IPS-NIHi7 (cell line): ENCODE measurements around the gene ARID4A.
"Not testable (repeated sequence)": the region's sequence is repeated elsewhere in the genome, so short reads cannot be mapped to it uniquely, and the experiment has no call there.

ENCODE experiments used
- DNase-seq: peaks from one replicate; pipeline ENCODE4 v3.0.0; 2012; ENCODE audit warnings: mixed read lengths; ENCODE audit errors: extremely low spot score

ARID4A gene

DNA sequence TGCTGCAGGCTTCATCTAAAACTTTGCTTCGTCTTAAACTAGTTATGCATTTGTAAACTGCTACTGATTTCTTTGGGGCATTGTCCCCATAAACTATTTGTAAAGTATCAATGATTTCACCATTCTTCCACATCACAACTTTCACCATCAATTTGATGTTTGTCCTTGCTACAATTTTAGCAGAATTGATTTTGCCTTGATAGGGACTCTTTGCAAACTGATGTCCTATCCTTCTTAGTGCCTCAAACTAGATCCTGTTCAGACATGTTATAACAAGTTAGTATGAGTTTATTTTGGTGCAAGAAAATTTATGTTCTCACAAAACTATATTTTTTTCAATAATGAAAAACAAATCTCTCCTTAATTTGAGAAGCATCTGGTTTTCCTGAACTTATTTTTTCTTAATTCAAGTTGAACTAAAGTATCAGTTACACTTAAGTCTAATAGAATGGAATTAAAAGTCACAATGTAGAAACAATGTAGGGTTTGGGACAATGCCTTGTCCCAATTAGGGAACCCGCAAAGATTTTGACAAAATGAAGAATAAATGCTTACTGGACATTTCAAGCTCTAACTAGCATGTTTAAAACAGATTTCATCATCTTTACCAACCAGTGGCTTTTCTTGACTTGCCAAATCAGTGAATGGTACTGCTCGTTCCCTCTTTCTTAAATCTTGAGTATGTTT is 10.1 kb upstream of the ARID4A start:
- no peak for DNase-seq

DNA sequence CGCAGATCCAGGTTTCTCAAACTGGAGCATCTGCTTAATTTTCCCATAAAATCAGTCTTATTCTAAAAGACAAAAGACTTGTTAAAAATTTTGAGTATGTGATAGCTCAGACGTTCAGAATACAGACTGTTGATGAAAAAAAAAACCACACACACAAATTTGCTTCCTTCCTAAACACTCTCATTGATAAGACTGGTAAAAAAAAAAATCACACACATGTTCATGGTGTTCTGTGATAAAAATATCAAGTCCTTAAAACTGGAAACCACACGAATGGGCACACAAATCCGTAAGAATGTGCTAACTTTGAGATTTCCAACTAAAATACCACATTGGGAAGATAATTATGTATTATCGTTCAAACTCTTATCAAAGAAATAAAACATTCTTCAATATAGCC is 6.7 kb upstream of the ARID4A start:
- no peak for DNase-seq

DNA sequence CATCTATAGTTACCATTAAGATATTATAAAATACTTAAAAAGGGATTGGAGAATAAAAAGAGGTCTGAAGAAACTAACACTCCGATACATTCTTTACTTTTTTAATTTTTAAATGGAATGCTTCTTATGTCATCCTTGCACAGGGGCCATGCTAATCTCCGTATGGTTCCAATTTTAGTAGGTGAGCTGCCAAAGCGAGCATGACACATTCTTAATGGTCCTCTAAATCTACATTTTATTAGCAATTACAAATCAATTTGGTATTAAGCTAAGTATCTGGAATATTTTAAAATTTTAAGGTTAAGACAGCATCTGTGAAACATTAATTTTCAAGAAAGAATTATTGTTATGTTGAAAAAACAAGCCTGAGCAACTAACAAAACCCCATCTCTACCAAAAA is 6.2 kb upstream of the ARID4A start:
- DNase-seq, result no peak

DNA sequence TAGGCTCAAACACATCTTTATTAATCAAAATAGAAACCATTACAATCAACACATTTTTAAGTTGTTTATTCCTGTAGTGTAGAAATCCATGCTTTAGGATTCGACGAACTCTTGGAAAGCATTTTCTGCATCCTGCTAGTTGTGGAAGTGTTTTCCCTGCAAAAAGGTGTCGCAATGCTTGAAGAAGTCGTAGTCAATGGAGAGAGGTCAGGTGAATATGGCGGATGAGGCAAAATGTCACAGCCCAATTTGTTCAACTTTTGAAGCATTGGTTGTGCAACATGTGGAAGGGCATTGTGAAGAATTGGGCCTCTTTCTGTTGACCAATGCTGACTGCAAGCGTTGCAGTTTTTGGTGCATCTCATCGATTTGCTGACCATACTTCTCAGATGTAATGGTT is 4.2 kb upstream of the ARID4A start:
- DNase-seq, result no peak

DNA sequence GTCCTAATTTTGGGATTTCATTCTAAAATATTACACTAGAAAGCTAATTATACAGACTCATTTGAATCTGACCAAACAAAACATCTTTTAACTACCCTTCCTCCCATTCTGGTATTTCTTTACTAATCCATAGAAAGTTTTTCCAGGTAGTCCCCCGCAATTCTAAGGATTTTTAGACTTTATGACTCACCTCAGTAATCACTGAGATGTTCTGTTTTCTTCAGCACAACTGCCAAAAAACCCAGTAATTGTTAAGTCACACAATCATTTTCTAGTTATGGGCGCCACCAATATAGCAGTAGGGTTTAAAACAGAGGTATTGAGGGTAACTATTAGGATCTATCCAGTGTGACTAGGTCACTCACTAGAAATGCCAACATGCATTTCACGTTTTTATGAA is 1.6 kb upstream of the ARID4A start:
- DNase-seq, result no peak

DNA sequence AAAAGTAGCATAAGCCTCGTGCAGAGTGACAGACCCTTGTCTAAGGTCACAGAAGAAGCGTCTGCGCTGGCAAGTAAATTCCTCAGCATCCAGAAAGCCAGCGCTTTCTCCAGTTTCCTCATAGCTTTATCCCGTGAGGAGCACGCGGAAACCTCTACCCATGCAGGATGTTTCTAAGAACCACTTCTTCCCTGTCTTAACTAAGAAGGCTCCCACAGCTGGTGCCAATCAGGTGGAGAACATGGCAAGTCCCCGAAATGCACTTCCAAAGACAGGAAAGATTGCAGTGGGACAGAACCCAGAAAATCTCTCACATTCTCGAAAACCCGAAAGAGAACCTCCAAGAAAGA is 968 bp upstream of the ARID4A start:
- DNase-seq, result no peak

DNA sequence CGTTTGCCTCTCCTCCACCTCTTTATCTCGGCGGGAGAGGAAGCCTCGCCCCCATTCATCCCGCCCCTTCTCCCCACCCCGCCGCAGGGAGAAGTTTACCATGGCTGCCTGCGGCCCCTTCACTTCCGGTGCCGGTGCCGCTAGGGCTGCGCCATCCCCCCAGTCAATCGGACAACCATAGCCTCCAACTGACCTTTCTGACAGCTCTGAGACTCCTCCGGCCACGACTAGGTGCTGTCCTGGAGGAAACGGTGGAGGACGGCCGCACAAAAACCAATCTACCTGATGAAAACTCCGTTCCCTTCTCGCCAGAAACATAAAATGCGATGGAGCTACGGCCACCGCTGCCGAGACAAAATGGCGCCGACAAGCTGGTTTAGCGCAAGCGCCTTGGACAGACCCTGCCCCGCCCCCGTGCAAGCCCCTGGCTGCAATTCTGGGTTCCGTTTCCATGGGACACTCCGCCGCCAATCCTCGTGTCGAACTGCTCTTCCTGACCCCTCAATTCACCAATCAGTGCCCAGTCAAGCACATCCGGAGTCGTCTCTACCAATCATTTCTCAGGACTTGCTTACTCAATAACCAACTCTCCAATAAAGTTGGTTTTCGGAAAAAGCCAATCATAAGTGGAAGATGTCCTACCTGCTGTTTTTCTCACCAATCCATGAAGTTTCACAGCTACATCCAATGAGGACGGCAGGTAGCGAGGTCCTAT is 436 bp upstream of the ARID4A start:
- DNase-seq, result peak; percentile 98

DNA sequence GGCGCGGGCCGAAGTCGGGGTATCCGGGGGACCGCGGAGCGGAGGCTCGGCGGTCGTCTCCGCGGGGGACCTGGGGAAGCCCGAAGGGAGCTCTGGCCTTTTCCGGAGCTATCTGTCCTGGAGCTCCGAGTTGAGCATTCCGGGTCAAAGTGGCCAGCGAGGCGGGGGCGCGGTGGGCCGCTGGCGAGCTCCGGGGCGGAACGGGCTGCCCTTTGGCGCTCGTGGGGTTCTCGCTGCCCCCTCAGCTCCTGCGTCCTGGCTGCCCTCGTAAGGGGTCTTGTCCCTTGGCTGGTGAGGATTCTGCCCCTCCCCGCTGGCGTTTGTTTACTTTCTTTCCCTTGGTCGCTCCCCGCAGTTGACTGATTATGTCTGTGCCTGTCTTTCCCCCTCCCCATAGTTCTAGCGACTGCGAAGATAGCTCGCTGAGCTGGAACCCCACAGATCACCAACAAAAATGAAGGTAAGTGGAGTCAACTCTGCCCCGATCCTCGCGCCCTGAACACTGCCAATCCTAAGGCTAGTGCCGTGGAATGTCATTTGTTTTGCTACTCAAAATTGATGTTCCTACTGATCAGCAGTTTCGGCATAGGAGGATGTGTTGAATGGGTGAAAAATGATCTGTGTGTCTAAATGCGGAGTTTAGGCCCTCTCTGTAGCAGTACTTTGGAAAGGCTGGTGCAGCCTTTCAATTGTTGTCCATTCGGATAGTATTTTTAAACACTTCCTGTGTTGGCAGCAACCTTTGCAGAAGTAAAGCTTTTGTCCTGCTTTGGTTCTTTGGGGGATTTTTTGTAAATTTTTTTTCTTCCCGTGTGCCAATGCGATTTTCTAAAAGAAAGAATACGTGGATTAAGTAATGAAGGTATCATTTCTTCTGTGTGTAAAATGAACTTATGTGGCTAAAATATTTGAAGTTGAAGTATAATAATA is 1.3 kb downstream of the ARID4A start:
- peak; percentile 30 for DNase-seq

DNA sequence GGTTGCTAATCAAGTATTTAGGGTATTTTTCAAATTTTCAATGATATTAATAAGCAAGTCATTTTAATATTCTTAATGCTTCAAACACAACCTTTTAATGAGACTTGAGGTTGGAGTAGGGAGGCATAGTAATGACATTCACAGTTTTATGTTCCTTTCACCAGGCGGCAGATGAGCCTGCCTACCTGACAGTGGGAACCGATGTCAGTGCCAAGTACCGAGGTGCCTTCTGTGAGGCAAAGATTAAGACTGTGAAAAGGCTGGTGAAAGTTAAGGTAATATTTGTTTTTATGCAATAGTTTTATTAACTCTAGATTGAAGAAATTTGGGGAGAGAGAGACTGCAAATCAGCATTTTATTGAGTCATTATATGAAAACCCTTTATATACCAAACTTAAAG is 3.1 kb downstream of the ARID4A start:
- no peak for DNase-seq

DNA sequence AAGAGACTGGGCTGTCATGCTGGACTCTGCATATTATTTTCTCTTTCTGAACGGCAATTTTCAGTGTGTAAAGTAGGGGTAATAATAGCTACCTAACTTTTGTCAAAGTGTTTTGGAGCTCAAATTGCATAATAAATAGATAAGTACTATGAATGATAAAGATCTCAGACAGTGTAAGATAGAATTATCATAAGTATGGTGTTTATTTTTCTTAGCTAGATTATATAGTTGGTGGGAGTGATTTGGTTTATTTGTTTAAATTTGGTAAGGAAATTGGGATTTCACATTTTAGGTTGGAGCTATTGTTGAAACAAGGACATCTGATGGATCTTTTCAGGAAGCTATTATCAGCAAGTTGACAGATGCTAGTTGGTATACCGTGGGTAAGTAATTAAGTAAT is 7.4 kb downstream of the ARID4A start:
- no peak for DNase-seq

DNA sequence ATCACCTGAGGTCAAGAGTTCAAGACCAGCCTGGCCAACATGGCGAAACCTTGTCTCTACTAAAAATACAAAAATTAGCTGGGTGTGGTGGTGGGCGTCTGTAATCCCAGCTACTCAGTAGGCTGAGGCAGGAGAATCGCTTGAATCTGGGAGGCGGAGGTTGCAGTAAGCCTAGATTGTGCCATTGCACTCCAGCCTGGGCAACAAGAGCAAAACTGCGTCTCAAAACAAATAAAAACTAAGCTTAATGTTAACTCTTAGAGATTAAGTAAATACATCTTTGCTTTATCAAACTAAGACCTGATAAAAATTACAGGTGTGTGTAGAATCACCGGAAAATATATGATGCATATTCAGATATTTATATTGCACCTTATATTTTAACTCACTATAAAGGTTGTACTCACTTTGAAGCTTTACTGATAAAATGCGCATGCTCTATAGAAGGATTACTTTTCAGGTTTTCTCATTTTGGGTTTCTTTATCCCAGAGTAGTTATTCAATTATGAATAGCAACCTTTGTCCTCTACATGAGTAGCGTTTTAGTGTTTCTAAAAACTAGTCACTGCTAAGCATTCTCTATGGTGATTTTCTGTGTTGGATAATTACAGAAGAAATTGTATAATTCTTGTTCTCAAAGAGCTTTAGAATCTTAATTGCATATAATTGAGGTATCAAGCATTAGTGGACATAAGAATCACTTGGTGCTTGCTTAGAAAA is 9.4 kb downstream of the ARID4A start:
- DNase-seq, result no peak

DNA sequence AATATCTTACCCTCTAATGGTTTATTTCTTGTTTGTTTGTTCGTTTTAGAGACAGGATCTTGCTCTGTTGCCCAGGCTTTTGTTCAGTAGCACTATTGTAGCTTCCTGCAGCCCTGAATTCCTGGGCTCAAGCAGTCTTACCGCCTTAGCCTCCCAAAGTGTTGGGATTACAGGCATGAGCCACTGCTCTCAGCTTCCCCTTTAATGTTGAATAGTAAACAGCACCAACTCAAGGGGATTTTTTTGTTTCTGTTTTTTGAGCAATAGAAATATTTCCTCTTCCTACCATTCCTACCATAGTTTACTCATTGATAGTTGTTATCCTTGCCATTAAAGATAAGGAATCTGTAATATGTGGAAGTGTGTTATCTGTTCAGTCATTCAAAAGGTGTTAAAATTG is 10.7 kb downstream of the ARID4A start:
- no peak for DNase-seq

DNA sequence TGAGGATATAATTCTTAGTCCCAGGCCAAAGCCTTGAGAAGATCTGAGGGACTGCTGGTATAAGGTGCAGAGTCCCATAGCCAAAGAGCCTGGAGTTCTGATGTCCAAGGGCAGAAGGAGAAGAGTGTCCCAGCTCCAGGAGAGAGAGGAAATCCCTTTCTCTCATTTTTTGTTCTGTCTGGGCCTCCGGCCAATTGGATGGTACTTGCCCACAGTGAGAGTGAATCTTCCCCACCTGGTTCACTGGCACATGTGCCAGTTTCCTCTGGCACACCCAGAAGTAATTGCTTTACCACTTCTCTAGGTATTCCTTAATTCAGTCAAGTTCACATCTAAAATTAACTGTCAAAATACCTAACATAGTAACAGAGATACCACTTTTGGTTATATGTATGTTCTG is 15.3 kb downstream of the ARID4A start:
- DNase-seq, result no peak

DNA sequence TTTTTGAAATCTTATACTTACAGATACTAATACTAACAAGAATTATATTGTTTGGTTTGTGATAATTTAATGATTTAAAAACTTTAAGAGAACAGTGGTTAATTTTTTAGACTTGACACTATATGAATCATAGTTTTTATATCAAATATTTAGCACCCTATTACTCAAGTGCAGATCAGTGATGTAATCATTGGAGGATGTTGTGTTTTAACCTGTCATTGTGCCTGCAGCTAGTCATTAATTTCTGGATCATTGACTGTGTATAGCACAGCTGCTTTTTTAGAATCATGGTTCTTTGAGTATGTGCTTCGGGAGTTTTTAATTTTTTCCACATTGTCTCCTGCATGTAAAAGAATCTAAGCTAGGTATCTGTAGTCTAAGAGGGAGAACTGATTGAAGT is 17.3 kb downstream of the ARID4A start:
- no peak for DNase-seq

DNA sequence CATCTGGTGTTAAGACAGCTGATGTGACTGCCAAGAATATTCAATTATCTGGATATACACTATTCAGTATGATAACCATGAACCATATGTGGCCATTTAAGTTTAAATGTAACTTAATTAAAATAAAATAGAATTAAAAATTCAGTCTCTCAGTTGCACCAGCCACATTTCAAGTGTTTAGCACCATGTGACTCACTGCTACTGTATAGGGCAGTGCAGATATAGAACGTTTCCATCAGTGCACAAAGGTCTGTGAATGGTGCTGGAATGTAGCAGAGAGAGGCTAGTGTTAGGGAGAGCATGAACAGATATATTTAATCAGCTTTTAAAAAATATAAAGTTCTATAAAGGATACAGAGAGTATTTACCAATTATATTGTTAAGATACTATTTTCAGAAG is 28.7 kb downstream of the ARID4A start:
- no peak for DNase-seq

DNA sequence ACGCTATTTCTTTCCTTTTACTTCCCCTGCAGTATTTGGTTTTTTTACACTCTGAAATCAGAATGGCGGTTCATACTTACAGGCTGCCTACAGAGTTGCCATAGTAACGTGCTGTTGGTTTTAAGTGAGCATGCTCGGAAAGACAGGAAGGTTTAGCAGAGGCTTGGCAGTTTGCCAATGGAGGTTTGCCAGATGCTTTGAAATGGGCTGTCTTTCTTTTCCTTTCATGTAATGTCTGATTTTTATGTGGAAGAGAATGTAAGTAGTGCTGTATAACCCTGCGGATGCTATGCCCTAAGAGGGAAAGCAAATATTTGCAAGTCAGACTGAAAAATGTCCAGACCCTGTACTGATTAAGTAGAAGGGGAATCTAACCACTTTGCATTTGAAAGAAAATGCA is 32.8 kb downstream of the ARID4A start:
- DNase-seq, result peak; percentile 41

DNA sequence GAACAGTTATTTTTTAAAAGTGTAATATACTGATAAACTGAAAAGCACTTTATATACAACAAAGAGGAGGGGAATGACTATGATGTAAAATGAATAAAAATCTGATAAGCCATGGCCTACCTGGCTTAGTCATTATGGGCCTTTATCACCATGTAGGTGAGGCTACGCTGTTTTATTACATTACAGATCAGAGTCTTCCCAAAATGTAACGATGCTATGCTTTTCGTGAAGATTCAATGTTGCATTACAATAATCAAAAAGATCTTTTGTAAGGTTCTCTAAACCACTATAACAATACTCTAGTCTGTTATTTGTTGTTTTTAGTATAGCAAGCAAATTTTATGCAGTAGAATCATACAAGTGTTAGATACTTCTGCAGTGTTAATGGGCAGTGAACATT is 34.2 kb downstream of the ARID4A start:
- DNase-seq, result no peak

DNA sequence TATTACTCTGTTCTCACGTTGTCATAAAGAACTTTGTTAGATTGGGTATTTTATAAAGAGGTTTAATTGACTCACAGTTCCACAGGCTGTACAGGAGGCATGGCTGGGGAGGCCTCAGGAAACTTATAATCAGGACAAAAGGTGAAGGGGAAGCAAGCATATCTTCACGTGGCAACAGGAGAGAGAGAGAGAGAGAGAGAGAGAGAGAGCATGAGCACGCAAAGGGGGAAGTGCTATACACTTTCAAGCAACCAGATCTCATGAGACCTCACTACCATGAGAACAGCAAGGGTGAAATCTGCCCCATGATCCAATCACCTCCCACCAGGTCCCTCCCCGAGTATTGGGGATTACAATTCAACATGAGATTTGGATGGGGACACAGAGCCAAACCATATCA is 41.3 kb downstream of the ARID4A start:
- DNase-seq, result not testable (repeated sequence)

DNA sequence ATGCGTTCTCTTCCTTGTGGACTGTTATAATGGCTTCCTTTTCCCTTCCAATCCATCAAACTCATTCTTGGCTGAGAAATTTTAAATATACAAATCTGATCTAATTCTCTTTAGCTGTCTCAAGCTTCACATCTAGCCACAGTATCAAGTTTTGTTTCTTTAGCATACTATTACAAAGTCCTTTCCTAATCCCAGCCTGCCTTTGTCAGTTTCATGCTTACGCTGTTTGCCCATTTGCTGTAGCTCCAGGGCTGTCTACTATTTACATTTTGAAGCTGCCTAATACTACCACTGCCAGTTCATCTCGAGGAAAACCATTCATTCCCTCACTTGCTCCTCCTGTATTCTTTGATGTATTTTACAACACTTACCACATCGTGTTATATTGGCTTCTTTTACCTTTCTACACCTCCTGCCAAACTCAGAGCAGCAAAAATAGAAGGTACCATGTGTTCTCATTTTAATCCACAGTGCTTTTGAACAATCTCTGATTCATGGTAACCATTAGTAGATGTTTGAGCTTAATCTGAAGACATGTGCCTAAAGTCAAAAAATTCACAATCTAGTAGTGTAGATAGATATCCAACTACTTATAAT is 42.9 kb downstream of the ARID4A start:
- no peak for DNase-seq

DNA sequence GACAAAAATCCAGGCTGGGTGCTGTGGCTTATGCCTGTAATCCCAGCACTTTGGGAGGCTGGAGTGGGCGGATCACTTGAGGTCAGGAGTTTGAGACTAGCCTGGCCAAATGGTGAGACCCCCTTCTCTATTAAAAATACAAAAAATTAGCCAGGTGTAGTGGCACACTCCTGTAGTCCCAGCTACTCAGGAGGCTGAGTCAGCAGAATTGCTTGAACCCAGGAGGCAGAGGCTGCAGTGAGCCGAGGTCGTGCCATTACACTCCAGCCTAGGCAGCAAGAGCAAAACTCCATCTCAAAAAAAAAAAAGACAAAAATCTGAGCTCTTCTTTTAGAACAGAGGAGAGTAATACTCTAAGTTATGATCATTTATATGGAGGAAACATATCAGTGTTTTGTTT is 45.2 kb downstream of the ARID4A start:
- not testable (repeated sequence) for DNase-seq

DNA sequence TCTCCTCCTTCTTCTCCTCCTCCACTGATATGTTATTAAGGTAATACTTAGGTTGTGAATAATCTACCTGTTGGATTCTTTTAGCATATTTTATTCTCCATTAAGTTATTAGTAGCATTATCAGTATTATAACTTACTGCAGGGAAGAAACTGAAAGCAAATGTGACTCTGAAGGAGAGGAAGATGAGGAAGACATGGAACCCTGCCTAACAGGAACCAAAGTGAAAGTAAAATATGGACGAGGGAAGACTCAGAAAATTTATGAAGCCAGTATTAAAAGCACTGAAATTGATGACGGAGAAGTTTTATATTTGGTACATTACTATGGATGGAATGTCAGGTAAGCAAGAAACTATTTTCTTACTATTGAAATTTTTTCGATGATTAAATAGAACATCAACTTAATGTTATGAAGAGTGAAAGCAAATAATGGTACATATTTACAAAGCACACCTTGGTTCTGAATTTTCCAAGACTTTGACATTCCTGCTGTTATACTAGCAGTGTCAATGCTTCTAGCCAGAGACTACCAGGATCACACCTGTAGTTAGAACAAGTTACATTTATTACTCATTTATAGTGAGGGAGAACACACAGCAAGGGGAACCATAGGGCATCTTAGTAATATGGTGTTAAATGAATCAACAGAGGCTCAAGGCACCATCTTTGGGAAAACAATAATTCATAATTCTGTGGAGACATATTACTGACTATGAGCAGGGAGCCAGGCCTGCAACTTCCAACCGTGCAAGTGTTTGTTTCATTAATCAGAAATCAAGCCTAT is 55.4 kb downstream of the ARID4A start:
- DNase-seq, result no peak
